GM19099 (cell line): ENCODE measurements around the gene GATA1.

Experiments
- POLR2A ChIP-seq: IDR thresholded peaks from 3 replicates; pipeline ENCODE4 v1.6.1; 2011; ENCODE audit warnings: low read depth; ENCODE audit not compliant: insufficient read length; ENCODE audit errors: extremely low read depth

Gene GATA1

GRCh38 chrX:48786341-48786800, at the start of gene GATA1:
GATA1 (plus strand) TSS chrX:48786590; CDS start chrX:48791110, 4,520 bp downstream.
- TF ChIP-seq POLR2A: no peak

DNA sequence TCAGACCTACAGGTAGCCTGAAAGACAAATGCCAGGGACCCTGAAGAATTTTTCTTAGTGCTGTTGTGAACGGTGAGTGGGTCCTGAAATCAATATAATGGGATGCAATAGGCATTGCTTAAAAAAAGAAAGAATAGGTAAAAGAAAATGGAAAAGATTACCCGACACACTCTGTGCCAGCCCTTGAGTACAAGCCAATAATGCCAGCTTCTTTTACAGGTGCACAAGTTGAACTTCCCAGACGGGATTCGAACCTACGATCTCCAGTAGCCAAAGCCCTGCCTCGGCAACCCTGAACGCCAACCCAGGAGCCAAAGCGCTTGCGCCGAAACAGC, 49.5 kb upstream of the GATA1 start:
- no peak for TF ChIP-seq POLR2A

DNA sequence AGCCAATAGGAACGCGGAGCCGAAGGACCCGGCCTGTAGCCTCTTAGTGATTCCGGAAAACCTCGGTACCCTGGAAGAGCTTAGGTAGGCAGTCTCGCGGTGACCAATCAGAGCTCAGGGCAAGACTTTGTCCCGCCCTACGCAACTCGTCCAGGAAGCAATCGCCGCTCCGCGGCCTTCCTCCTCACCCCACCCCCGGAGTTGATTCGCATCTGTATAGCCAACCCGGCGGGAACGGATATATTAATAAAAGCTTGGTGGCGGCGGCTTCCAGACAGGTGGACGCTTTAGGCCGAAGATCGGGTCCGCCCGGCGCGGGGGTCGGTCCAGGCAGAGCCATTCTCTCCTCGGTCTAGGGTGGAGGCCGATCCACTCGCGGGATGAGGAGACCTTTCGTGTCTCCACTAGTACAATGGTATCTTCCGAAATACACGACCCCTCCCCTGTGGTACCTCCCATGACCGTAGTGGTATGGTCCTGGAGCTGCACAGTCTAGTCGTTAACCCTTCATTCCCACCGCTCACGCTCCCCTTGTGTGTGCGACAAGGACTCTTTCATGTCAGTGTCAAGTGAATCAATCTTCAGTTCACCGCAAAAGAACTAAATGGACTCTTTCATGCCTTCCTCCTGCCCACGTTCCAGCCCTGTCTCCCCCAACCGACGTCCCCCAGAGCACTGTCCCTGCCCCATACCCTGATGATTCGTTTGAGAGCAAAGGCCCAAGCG, 49.0 kb upstream of the GATA1 start:
- TF ChIP-seq POLR2A: peak; percentile 54

- no peak for TF ChIP-seq POLR2A
These were observed 48.5 kb upstream of the GATA1 start for GRCh38 chrX:48737940-48738339.

DNA sequence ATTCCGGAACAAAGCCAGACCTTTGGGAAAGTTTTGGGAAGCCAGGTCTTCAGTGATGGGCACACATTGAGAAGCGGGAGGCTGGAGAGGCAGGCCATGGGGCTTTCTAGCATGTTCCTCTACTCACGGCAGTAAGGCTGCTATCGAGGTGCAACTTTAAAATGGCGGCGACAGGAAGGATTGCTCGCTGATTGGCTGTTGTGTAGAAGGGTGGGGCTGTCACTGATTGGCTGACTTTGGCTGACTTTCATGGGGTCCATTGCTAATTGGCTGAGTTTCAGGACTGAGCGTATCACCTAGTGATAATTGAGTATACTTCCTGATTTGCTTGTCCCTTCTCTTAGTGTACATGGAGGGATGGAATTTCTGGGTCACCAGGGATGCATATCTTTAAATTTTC, 44.6 kb upstream of the GATA1 start:
- no peak for TF ChIP-seq POLR2A

- no peak for TF ChIP-seq POLR2A
These were observed 41.2 kb upstream of the GATA1 start for GRCh38 chrX:48745222-48745621.

- TF ChIP-seq POLR2A: no peak
These were observed 38.9 kb upstream of the GATA1 start for GRCh38 chrX:48747415-48748016.

DNA sequence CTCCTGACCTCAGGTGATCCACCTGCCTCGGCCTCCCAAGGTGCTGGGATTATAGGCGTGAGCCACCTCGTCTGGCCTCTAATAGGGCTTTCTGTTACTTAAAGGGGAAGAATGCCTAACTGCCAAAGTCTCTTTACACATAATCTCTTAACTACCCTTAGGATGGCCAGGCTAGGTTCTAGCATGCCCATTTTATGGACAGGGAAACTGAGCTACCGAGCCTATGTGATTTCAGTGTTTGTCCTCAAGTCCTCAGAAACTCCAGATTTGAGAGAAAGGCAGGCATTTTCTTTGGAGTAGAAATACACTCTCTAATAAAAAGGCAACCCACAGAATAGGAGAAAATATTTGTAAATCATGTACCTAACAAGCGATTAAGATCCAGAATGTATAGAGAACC, 37.2 kb upstream of the GATA1 start:
- TF ChIP-seq POLR2A: no peak

DNA sequence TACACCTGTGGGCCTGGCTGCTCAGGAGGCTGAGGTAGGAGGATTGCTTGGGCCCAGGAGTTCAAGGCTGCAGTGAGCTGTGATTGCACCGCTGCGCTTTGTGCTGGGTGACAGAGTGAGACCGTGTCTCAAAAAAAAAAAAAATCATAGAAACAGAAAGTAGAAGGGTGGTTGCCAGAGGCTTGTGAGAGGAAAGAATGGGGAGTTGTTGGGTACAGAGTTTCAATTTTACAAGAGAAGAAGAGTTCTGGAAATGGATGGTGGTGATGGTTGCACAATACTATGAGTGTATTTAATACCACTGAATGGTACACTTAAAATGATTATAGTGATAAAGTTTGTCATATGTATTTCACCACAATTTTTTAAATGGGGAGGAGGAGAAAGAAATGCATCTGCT, 35.0 kb upstream of the GATA1 start:
- no peak for TF ChIP-seq POLR2A

DNA sequence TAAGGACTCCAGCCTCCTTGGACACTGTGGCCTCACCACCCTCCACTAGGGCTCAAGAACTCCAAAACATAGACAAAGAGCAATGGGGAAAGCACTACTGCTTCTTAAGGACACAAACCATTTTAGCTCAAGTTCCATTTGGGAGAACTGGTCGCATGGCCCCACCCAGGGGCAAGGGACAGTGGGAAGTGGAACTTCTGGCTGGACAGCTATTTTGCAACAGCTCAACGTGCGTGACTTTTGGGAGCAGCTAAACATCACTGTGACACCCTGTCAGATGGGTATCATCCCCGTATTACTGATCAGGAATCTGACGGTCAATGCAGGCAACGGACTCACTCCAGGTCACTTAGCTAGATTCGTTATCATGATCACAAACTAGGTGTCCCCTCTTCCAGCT, 33.9 kb upstream of the GATA1 start:
- no peak for TF ChIP-seq POLR2A

GRCh38 chrX:48753708-48754228, 32.6 kb upstream of the GATA1 start:
- TF ChIP-seq POLR2A: no peak

DNA sequence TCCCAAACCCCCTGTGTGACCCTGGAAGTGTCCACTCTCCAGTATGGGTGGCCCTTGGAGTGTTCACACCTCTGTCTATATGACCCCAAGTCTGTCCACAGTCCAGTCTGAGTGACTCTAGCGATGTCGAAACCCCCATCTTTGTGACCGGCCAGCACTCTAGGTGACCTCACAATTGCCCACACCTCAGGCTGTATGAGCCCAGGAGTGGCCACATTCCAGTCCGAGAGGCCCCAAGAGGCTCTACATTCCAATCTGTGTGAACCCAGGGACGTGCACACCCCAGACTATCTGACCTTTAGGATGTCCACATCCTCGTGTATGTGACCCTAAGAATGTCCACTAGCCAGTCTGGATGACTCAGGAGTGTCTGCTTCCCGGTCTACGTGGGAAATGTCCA, 32.2 kb upstream of the GATA1 start:
- no peak for TF ChIP-seq POLR2A

DNA sequence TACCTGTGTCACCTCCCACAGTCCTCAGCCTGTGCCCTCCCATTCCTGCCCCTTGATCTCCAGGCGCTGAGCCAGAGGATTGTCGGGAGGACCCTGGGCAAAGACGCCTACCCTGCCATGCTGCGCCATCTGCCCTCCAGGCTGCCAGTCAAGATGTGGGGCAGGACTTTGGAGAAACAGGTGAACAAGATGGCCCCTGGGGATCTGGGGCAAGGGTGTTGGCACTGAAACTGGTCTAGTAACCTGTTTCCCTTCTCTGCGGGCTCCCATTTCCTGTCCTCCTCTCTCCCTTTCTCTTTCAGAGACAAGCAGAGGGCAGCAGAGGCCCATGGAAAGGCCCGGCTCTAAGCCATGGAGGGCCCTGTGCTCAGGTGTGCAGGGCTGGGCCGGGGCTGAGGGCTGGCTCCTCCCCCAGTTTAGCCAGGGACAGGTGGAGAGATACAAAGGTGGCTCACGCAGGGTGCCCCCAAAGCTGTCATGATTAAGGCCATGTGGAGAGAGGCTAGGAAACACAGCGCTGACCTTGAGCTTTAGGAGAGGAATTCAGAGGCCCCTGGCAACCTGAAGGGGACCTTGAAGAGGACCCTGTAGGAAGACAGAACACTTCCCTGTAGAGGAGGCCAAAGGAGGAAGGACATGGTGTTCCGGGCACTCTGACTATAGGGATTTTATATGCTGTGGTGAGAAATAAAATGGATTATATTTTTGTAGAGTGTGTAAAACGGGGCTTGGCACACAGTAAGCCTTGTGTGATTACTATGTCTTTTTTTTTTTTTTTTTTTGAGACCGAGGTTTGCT, 24.5 kb upstream of the GATA1 start, which contains the start of gene GLOD5:
TSS of gene GLOD5 (plus strand) at position 74 of the 798 bp plus-strand sequence. CDS start at position 118, 44 bp downstream.
- TF ChIP-seq POLR2A: no peak

DNA sequence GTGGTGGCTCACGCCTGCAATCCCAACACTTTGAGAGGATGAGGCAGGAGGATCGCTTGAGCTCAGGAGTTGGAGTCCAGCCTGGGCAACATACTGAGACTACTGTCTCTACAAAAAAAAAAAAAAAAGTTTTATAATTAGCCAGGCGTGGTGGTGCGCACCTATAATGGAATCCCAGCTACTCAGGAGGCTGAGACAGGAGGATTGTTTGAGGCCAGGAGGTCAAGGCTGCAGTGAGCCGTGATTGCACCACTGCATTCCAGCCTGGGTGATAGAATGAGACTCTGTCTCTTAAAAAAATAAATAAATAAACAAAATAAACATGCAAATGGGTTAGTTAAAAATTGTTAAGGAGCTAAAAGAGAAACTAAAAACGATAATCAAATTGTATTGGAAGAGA, 17.2 kb upstream of the GATA1 start:
- no peak for TF ChIP-seq POLR2A

DNA sequence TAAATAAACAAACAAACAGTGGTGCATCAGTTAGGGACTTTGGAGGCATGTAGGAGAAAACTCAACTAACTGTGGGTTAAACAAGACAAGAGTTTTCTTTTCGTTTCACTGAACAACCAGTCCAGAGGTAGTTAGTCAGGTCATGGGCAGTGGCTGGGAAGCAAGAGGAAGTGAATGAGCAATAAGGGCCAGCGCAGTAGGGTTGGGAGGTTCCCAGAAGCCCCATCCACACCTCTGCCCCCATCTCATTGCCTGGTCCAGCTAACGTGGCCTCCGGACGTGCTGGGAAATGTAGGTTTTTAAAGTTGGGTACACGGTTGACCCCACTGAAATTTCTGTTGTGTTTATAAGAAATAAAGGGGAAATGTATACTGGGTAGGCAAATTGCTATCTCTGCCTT, 16.1 kb upstream of the GATA1 start:
- no peak for TF ChIP-seq POLR2A
